ENCODE data around the gene LMNA. TPM values are rescaled to one million over a fixed set of nuclear protein-coding genes. Genes with fewer than 3 reads are reported as not detected.
"Not testable (repeated sequence)": the region's sequence is repeated elsewhere in the genome, so short reads cannot be mapped to it uniquely, and the experiment has no call there.

LMNA gene
- total RNA-seq = 100 to 1,000 TPM in 1 of 2 experiments, 10 to 100 TPM in 1; 93.6 to 101 TPM

DNA sequence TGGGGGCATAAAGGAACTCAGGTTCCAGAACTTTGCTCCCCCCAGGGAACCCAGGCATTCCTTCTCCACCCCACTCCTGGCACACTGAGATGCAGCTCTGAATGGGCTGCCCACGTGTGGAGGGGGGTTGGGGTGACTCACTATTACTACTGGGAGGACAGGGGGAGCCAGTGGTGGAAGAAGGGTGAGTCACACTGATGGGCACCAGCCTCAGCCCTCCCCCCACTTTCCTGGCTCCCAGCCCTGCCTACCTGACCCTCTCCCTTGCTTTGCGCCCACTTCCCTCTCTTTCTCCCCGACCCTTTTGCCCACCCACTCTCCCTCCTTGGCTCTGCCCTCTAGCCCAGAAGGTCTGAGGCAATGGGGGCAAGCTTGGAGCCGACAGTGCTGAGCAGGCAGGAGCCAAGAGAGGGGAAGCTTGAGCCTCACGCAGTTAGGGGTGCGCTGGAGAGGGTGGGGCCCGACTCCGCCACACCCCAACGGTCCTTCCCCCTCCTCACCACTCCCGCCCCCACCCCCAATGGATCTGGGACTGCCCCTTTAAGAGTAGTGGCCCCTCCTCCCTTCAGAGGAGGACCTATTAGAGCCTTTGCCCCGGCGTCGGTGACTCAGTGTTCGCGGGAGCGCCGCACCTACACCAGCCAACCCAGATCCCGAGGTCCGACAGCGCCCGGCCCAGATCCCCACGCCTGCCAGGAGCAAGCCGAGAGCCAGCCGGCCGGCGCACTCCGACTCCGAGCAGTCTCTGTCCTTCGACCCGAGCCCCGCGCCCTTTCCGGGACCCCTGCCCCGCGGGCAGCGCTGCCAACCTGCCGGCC is at the start of gene LMNA:
Gene LMNA (plus strand): TSS at position 611 of the 818 bp plus-strand sequence. CDS start 208 bp downstream, outside the sequence.
- CTCF ChIA-PET = interaction anchor here (1.2 to 9.8 kb wide), 3 partner anchors 13 to 19 kb away, joined by 3 to 98 read pairs (median 86); no protein-coding TSS in a partner anchor
- Mint-ChIP-seq H3K4me3 (peak within 1 kb of the TSS; percentile 95), H3K4me1 (peaks cover 46% of the 10 kb centered on the region), H3K27ac (peak within 1 kb of the TSS; percentile 82), H3K9me3 (no peaks in the 10 kb centered on the region), H3K36me3 (ENCODE audit: low read depth) (peaks cover 3% of the 10 kb centered on the region), H3K27me3 (peaks cover 17% of the 10 kb centered on the region)
- DNase-seq = peak; percentile 77
- POLR2A ChIA-PET = interaction anchor here (1.0 to 9.2 kb wide), 10 partner anchors 10 to 169 kb away, joined by 3 to 111 read pairs (median 9); partner anchors contain the start of gene PMF1

DNA sequence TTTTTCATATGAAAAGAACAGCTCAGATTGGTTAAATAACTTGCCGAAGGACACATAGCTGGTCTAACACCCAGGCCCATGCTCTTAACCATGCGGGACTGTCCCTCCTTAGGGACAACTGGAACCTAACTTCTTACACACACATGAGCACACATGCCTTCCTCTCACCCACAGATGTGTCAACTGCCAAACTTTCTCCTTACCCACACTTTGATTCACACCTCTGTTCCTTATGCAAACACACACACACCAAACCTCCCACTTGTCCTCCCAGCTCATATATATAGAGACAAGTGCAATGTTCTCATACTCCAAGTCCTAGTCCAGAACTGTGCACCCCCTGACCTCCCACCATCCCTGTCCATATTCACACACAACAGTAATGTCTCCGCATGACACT is 49.3 kb upstream of the LMNA start:
- ChIA-PET CTCF (interaction anchor here (0.8 to 4.1 kb wide), 9 partner anchors 8 to 127 kb away, joined by 3 to 30 read pairs (median 4); no protein-coding TSS in a partner anchor), POLR2A (interaction anchor here (0.7 kb wide), 1 partner anchor 127 kb away, joined by 4 read pairs; no protein-coding TSS in a partner anchor)
- H3K9me3 Mint-ChIP-seq = no peaks in the 10 kb centered on the region
- H3K36me3 Mint-ChIP-seq (ENCODE audit: low read depth) = no peaks in the 10 kb centered on the region
- no peak overlapping the region for H3K4me3 Mint-ChIP-seq
- H3K27me3 Mint-ChIP-seq = no peaks in the 10 kb centered on the region
- DNase-seq = no peak
- H3K27ac Mint-ChIP-seq = no peak overlapping the region
- peaks cover 18% of the 10 kb centered on the region for H3K4me1 Mint-ChIP-seq

DNA sequence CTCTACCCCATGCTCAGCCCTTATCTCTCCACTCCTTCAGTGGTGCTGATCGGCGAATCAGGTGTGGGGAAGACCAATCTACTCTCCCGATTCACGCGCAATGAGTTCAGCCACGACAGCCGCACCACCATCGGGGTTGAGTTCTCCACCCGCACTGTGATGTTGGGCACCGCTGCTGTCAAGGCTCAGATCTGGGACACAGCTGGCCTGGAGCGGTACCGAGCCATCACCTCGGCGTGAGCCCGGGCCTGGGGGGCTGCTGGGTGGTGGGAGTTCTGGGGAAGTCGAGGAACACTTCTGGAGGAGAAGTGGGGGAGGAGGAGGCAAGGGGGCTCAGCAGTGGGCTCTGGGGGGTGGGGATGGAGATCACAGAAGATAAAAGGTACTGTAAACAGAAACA is 48.6 kb upstream of the LMNA start:
- Mint-ChIP-seq H3K27me3 (no peaks in the 10 kb centered on the region), H3K27ac (no peak overlapping the region), H3K4me1 (peaks cover 18% of the 10 kb centered on the region), H3K4me3 (no peak overlapping the region), H3K9me3 (no peaks in the 10 kb centered on the region), H3K36me3 (ENCODE audit: low read depth) (no peaks in the 10 kb centered on the region)
- ChIA-PET POLR2A (interaction anchor here (0.6 kb wide), 1 partner anchor 134 kb away, joined by 3 read pairs; no protein-coding TSS in a partner anchor), CTCF (interaction anchor here (0.6 to 4.1 kb wide), 37 partner anchors 8 to 258 kb away, joined by 3 to 30 read pairs (median 4); partner anchors contain the start of genes KHDC4, MEX3A, SSR2 and UBQLN4)
- DNase-seq = no peak

DNA sequence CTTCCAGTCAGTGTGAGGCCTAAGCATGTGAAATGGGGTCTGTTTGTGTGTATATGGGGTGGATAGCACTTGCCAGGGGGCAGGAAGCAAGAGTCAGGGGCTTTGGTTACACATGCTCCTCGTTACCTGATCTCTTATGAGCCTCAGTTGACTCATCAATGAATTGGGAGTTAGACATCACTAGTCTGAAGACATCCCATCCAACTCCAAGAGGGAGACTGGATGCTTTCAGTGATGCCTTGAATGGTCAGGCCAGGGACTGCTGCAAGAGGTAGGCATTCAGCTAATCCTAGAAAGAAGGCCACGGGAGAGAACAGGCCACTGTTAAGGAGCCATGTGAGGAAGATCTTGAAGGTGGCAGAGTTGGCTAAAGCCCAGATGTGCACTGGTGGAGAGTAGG is 47.2 kb upstream of the LMNA start:
- Mint-ChIP-seq H3K4me3 (no peak overlapping the region), H3K36me3 (ENCODE audit: low read depth) (no peaks in the 10 kb centered on the region), H3K27me3 (no peaks in the 10 kb centered on the region), H3K4me1 (peaks cover 18% of the 10 kb centered on the region), H3K27ac (no peak overlapping the region), H3K9me3 (no peaks in the 10 kb centered on the region)
- POLR2A ChIA-PET = interaction anchor here (1.0 to 1.1 kb wide), 3 partner anchors 63 to 133 kb away, joined by 3 to 5 read pairs (median 3); partner anchors contain the start of gene KHDC4
- no peak for DNase-seq
- CTCF ChIA-PET = interaction anchor here (0.8 to 4.1 kb wide), 18 partner anchors 8 to 164 kb away, joined by 3 to 30 read pairs (median 5); partner anchors contain the start of gene MEX3A

DNA sequence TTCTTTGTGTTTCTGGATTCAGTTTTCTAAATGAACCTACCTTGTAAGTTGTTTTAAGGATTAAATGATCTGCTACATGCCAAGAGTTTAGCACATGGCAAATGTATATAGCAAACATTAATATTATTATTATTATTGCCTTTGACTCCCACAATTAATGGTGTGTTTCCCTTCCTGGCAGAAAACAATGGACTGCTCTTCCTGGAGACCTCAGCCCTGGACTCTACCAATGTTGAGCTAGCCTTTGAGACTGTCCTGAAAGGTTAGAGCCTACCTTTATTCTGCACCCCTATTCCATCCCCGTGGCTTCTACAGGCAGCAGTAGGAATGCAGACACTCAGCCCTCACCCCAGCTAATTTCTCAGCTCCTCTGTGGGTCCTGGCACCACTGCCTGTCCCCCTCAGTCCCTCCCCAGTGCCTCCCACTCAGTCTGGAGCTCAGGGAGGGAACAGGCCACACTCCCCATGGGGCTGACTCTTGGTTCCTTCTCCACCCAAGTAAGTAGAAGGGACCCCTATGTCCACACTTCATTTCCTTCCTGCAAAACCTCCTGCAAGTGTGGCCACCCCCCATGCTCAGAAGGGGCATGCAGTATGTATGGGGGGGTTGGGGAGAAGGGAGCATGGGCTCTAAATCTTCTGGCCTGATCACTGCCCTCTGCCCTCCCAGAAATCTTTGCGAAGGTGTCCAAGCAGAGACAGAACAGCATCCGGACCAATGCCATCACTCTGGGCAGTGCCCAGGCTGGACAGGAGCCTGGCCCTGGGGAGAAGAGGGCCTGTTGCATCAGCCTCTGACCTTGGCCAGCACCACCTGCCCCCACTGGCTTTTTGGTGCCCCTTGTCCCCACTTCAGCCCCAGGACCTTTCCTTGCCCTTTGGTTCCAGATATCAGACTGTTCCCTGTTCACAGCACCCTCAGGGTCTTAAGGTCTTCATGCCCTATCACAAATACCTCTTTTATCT is 44.7 kb upstream of the LMNA start:
- CTCF ChIA-PET = interaction anchor here (0.6 kb wide), 2 partner anchors 9 to 24 kb away, joined by 4 read pairs; no protein-coding TSS in a partner anchor
- no peak for DNase-seq
- H3K27ac Mint-ChIP-seq = no peak overlapping the region
- POLR2A ChIA-PET = interaction anchor here (1.2 kb wide), 1 partner anchor 68 kb away, joined by 3 read pairs; no protein-coding TSS in a partner anchor
- peaks cover 18% of the 10 kb centered on the region for H3K4me1 Mint-ChIP-seq
- peaks cover 4% of the 10 kb centered on the region for H3K27me3 Mint-ChIP-seq
- no peaks in the 10 kb centered on the region for H3K36me3 Mint-ChIP-seq (ENCODE audit: low read depth)
- H3K4me3 Mint-ChIP-seq = no peak overlapping the region
- H3K9me3 Mint-ChIP-seq = no peaks in the 10 kb centered on the region

DNA sequence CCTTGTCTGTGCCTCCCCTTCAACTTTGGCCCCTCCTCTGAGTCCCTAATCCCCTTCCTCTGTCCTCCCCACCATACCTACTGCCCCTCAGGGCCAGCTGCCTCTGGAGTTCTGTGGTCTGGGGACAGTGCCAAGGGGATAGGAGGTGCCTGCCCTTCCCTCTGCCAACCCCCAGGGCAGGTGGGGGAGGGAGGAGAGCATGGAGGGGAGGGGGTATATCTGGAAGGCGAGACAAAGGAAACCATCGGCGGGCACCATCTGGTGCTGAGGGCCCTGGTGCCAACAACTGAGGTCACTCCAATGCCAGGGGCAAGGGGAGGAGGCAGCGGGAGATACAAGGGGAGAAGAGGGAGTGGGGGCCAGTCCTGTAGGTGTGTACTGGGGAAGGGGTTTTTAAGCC is 44.0 kb upstream of the LMNA start:
- Mint-ChIP-seq H3K9me3 (no peaks in the 10 kb centered on the region), H3K36me3 (ENCODE audit: low read depth) (no peaks in the 10 kb centered on the region), H3K4me3 (no peak overlapping the region), H3K27me3 (peaks cover 10% of the 10 kb centered on the region), H3K27ac (no peak overlapping the region), H3K4me1 (peaks cover 13% of the 10 kb centered on the region)
- ChIA-PET POLR2A (no interaction called here), CTCF (interaction anchor here (0.6 to 1.5 kb wide), 2 partner anchors 10 to 81 kb away, joined by 4 to 6 read pairs; no protein-coding TSS in a partner anchor)
- DNase-seq = no peak

DNA sequence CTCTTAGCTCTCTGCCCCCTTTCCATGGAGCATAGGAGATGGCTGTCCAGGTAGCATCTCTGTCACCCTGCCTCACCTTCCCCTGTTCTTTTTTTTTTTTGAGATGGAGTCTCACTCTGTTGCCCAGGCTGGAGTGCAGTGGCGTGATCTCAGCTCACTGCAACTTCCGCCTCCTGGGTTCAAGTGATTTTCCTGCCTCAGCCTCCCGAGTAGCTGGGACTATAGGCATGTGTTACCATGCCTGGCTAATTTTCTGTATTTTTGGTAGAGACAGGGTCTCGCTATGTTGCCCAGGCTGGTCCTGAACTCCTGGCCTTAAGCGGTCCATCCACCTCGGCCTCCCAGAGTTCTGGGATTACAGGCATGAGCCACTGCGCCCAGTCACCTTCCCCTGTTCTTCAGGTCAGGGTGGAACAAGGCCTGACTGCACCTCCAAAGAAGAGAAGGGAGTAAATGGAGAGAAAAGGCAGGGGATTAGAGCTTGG is 43.1 kb upstream of the LMNA start:
- H3K36me3 Mint-ChIP-seq (ENCODE audit: low read depth); POLR2A ChIA-PET; H3K9me3 Mint-ChIP-seq; DNase-seq; H3K27ac Mint-ChIP-seq; H3K4me1 Mint-ChIP-seq; H3K4me3 Mint-ChIP-seq: not testable (repeated sequence)
- CTCF ChIA-PET = interaction anchor here (0.5 to 1.5 kb wide), 4 partner anchors 8 to 82 kb away, joined by 3 to 6 read pairs (median 4); no protein-coding TSS in a partner anchor
- H3K27me3 Mint-ChIP-seq = peaks cover 11% of the 10 kb centered on the region

DNA sequence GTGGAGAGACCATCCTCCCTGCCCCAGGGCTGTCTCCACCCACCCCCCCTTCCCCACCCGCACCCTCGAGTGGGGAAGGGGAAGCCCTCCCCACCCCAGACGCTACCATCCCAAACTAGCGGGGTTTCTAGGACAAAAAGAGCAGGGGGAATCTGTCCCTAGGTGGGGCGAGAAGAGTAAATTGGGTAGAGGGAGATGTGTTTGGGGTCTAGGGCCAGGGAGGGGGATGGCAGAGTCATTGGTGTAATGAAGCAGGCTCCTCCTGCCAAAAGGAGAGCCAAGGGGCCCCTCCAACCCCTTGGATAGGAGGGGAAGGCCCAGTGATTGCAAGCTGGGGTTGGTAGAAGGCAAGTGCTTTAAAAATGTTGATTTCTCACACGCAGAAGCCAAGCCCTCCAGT is 42.3 kb upstream of the LMNA start:
- ChIA-PET CTCF (interaction anchor here (0.5 to 1.6 kb wide), 5 partner anchors 9 to 82 kb away, joined by 3 to 6 read pairs (median 3); no protein-coding TSS in a partner anchor), POLR2A (interaction anchor here (1.4 kb wide), 1 partner anchor 94 kb away, joined by 3 read pairs; the partner anchor contains the start of gene ARHGEF2)
- no peak overlapping the region for H3K27ac Mint-ChIP-seq
- peaks cover 11% of the 10 kb centered on the region for H3K27me3 Mint-ChIP-seq
- H3K4me3 Mint-ChIP-seq = no peak overlapping the region
- H3K4me1 Mint-ChIP-seq = peaks cover 3% of the 10 kb centered on the region
- no peak for DNase-seq
- no peaks in the 10 kb centered on the region for H3K36me3 Mint-ChIP-seq (ENCODE audit: low read depth)
- H3K9me3 Mint-ChIP-seq = no peaks in the 10 kb centered on the region

DNA sequence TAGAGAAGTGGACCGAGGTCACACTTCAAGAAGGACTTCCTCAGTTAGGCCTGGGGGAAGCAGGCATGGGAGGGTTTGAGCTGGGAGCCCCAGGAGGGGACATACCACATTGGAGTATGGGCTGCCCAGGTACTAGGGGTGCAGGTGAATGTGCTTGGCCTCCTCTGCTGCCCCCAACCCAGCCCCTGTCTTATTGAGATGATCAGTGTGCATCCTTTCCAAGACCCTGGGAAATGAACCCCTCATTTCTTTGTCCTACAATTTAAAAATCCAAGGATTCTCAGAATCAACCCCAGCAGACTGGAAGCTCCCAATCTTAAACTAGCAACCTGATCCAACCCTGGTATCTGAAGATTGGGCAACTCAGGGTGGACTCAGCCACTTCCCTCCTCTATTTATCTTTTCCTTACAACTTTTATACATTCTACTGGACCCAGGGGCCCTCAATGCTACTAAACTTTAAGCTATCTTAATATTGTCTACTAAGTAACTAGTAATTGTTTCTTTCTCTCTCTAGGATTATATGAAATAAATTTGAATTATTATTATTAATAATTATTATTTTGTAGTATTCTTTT is 41.3 kb upstream of the LMNA start:
- H3K9me3 Mint-ChIP-seq = no peaks in the 10 kb centered on the region
- no peak overlapping the region for H3K4me3 Mint-ChIP-seq
- ChIA-PET POLR2A (interaction anchor here (0.5 to 1.4 kb wide), 2 partner anchors 95 to 296 kb away, joined by 3 to 4 read pairs; partner anchors contain the start of gene ARHGEF2), CTCF (interaction anchor here (0.9 to 1.6 kb wide), 4 partner anchors 10 to 56 kb away, joined by 3 to 4 read pairs (median 3); no protein-coding TSS in a partner anchor)
- peaks cover 16% of the 10 kb centered on the region for H3K27me3 Mint-ChIP-seq
- no peaks in the 10 kb centered on the region for H3K36me3 Mint-ChIP-seq (ENCODE audit: low read depth)
- peaks cover 2% of the 10 kb centered on the region for H3K4me1 Mint-ChIP-seq
- DNase-seq = no peak
- no peak overlapping the region for H3K27ac Mint-ChIP-seq

DNA sequence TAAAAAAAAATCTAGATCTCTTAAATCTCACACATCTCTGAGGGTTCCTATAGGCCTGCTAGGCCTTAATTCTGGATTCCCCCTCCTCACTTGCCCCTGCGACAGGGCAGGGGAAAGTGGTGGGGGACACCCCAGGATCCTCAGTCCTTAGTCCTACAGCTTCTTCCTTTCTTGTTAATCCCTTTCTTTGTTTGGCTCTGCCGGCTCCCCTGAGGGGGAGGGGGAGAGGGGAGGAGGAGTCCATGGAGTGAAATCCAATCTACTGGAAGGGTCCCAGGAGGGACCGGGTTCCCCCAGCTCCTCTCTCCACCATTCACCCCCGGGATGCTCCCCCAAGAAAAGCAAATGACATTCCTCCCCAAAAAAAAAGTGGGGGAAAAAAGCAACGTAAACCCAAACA is 40.8 kb upstream of the LMNA start:
- CTCF ChIA-PET = interaction anchor here (0.9 to 1.6 kb wide), 3 partner anchors 10 to 56 kb away, joined by 3 to 4 read pairs (median 3); no protein-coding TSS in a partner anchor
- no peak overlapping the region for H3K4me3 Mint-ChIP-seq
- no peaks in the 10 kb centered on the region for H3K36me3 Mint-ChIP-seq (ENCODE audit: low read depth)
- H3K9me3 Mint-ChIP-seq = no peaks in the 10 kb centered on the region
- POLR2A ChIA-PET = interaction anchor here (1.4 kb wide), 1 partner anchor 95 kb away, joined by 3 read pairs; the partner anchor contains the start of gene ARHGEF2
- H3K4me1 Mint-ChIP-seq = peaks cover 2% of the 10 kb centered on the region
- H3K27me3 Mint-ChIP-seq = peaks cover 21% of the 10 kb centered on the region
- DNase-seq = no peak
- H3K27ac Mint-ChIP-seq = no peak overlapping the region

DNA sequence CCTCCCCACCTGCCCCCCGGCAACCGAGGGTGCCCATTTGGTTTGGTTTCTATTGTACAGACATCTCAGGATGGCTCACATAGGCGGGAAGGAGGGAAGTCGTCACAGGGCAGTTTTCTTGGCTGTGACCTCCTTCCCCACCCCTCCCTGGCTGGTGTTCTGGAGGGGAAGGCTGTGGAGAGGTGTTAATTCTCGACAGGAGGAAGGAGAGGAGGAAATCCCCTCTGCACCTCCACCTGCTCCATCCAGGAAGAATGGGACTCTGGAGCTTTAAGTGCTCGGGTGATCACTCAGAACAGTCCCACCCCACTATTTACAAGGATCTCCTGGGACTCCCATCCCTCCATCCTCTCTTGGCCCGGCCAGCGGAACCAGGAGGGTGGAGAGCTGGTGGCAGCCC is 39.9 kb upstream of the LMNA start:
- ChIA-PET POLR2A (no interaction called here), CTCF (interaction anchor here (1.4 to 1.6 kb wide), 2 partner anchors 8 to 15 kb away, joined by 4 to 5 read pairs; no protein-coding TSS in a partner anchor)
- Mint-ChIP-seq H3K9me3 (no peaks in the 10 kb centered on the region), H3K36me3 (ENCODE audit: low read depth) (no peaks in the 10 kb centered on the region), H3K4me1 (peaks cover 2% of the 10 kb centered on the region), H3K4me3 (no peak overlapping the region), H3K27ac (no peak overlapping the region), H3K27me3 (peaks cover 27% of the 10 kb centered on the region)
- DNase-seq = no peak

Measured in activated CD4-positive, alpha-beta memory T cell treated with anti-CD3 and anti-CD28 coated beads, Interleukin-2, amount 10 ng/mL, durations not matched to agents 7 days and 5 days (primary cell).